Endometrial microvascular endothelial cells (primary cell): ENCODE results near the gene BDH1. TPM values are rescaled to one million over a fixed set of nuclear protein-coding genes. Genes with fewer than 3 reads are reported as not detected.

Source experiments
- in situ Hi-C: cut with HindIII; loops from 2 replicates; pipeline ENCODE4 v1.10.0; 2017; ENCODE audit warnings: low sequenced_read_pairs, low pct_unique_long_range_greater_than_20kb; ENCODE audit errors: inconsistent ontology term
- total RNA-seq: library from RNA; depleted of rRNA; stranded (reverse); fragments of >200 nt; gene quantifications from one replicate; pipeline ENCODE4 v1.2.3, GENCODE V29; 2015; ENCODE audit errors: inconsistent ontology term

BDH1 gene
- total RNA-seq, 1 donor from 2014 or later: 6.0 TPM

DNA sequence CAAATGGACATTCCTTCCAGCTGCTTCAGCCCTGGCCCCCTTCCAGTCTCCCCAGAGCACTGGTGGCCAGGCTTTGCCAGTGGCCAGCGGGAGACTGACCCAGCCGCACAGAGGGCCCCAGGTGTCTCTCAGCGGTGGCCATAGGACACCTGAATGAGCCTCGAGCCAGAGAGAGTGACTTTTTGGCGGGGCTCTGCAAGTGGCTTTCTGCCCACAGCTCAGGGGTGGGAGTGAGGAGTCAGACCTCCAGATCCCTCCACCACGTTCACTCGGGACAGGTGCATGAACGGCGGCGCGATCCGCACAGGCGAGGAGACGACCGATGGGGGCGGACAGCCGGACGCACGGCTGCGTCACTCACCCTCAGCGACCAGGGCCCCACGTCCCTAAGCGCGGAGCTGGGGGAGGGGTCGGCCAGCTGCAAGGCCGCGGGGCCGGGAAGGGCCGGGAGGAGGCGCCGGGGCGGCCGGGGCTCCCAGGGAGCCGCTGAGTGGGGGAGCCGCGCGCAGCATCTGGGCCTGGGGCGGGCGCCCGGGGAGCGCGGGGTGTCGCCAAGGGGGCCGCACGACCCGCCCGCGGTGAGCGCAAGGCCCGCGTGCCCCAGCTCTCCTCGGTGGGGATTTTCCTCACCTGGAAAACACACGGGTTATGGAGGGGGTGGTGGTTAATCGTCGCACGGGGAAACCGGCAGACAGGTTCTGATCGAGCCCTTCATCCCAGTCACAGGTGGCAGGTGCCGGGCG, 57.1 kb downstream of the BDH1 start:
- in situ Hi-C loops: no loop called here

GRCh38 chr3:197496746-197497125, 59.0 kb downstream of the BDH1 start:
- in situ Hi-C loops: no loop called here

- in situ Hi-C loops: no loop called here
Observed at GRCh38 chr3:197495999-197496745, 59.6 kb downstream of the BDH1 start.

- in situ Hi-C loops: no loop called here
Observed at GRCh38 chr3:197495499-197495898, 60.3 kb downstream of the BDH1 start.

GRCh38 chr3:197495059-197495455, 60.7 kb downstream of the BDH1 start:
- in situ Hi-C loops: no loop called here

DNA sequence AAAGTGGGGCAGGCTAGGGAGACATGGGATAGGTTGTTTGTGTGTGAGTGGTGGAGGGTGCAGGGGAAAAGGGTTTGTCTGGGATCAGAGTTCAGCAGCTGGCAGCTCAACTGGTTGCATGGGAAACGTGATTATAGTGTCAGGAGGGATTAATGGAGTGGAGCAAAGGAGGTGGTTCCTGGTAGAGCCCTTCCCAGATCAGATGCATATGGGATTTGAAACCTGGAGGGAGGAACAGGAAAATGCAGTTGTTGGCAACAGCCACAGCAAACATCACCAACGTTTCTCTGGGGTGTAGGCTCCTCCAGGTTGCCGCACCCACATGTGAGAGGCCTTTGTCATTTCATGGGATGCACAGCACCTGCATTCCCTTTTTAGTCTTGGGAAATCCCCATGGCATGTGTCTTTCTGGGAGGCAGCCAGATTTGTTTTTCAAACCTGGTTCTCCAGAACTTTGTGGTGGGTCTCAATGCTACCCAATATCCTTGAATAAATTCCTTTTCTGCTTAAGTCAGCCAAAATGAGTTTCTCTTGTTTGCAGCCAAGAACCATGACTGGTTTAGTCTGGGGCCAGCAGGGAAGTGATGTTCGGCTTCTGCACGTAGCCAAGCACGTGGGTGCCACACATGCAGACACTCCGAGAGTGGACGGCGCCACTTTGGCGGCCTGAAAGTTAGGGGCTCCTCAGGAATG, 61.3 kb downstream of the BDH1 start:
- in situ Hi-C loops: no loop called here

GRCh38 chr3:197493049-197493448, 62.7 kb downstream of the BDH1 start:
- in situ Hi-C loops: no loop called here

DNA sequence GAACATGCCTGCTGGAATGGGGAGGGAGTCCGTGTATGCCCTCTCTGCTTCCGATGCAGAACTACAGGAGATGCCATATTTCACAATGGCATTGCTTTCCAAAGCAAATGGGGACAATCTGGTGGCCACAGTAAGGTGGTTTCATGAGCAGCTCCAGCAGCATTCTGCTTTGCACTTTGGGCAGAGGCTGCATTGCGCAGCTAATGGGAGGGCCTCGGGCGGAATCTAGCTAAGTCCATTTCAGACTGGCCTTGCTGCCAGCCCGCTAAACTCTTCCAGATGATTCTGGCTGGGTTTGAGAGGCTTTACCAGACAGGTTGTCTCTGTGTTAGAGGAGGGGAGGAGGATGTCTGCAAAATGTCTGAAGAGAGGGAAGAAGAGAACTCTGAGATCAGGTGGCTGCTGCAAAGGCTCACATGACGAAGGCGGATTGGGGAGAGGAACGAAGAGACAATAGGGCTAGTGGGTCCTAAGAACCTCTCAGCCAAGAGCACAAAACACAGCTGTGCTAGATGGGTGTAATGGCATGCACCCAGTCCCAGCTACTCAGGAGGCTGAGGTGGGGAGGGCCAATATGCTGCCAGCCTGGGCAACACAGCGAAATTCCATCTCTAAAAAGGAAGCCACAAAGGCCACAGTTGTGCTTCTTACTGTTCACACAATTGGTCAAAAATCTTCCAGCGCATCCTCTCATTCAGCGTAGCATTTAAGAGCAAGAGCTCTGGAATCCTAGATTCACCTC, 63.7 kb downstream of the BDH1 start:
- in situ Hi-C loops: no loop called here

GRCh38 chr3:197491478-197491877, 64.3 kb downstream of the BDH1 start:
- in situ Hi-C loops: no loop called here

DNA sequence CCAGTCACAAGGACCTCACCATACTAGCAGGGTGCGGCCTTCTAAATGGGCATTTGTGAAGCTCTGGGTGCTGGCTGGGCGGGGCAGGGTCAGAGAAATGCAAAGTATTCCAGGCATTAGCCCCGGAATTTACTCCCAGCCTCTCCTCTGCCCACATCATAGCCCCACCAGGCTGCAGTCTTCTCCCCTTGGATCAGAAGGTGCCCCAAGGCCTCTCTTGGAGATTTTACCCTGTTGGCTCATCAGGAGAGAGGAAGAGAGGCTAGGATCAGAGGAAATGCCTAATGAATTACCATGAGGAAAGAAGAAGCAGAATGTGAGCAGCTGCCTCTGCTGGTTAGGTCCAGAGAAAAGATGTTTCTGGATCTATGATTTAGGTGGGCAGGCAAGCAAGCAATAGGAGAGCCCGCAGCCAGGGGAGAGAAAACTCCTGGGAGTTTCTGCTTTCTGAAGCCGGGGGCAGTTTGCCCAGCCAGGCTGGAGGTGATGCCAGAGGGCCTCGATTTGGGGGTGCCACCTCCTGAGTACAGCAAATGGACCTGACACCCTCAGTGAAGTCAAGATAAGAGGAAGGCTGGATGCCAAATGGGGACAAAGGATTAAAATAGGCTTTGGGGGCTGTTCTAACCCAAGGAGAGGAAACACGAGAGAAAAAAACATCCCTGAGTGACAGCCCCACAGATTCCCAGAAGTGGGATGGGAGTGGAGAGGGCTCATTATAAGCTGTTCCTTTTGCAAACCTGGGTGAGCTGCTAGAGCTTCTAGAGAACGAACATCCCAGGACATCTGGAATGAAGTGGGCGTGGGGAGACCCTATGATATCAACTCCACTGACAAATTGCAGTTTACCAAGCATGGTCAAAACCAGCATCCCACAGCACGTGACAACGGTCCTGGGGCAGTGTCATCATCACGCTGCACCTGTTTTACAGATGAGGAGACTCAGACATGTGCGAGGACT, 65.4 kb downstream of the BDH1 start:
- in situ Hi-C loops: no loop called here

DNA sequence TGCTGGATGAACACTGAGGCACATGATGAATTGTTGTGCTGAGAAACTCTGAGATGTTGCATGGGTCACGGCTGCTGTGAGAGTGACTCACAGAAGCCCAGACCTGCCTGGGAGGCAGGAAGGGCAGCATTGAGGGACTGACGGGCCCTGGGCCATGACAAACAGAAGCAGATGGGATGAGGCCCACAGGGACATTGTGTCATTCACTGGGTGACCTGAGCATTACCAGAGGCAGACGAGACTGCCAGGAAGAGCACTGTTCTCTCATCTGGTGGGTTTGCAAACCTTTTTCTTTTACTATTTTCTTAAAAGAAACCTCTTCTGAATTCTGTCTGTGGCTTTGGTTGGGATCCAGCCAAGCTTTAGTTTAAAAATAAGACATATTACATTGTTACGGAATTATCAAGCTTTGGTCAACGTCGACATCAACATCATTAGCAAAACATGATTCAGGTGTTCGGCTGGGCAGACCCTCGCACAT, 67.8 kb downstream of the BDH1 start:
- in situ Hi-C loops: no loop called here

GRCh38 chr3:197486861-197487260, 68.9 kb downstream of the BDH1 start:
- in situ Hi-C loops: no loop called here

- in situ Hi-C loops: no loop called here
Observed at GRCh38 chr3:197485143-197485542, 70.6 kb downstream of the BDH1 start.

DNA sequence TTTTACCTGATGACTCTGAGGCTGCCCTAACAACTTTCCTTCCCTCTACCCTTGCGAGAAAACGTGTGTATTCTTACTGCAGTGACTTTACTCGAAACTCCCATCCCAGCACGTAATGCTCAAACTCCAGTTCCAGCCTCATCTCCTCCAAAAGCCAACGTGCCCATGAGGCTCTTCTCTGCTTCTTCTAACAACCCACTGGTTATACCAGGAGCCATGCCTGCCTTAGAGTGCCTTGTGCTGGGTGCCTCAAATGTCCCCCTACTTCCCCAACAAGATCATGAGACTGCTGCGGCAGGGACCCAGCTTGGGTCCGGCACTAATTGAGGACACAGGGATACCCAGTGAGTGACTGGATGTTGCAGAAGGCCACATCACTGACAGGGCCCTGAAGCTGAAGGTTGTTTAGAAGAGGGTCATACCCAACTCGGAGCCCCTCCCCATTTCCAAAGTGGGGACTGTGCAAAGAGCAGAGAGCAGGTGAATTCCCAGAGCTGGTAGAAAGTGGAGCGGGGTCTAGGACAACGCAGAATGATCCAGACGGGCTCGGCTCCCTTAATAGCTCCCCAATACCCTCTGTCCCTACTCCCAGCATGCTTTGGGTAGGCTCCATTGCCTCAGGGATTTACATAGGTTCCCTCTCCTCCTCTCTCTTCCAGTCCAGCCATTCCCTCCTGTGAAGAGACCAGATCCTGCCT, 71.4 kb downstream of the BDH1 start:
- in situ Hi-C loops: no loop called here

GRCh38 chr3:197482001-197482400, 73.8 kb downstream of the BDH1 start:
- in situ Hi-C loops: no loop called here

- in situ Hi-C loops: no loop called here
Observed at GRCh38 chr3:197480320-197480719, 75.4 kb downstream of the BDH1 start.
